Measurements from ENCODE around the gene UBL3. TPM values are rescaled to one million over a fixed set of nuclear protein-coding genes. Genes with fewer than 3 reads are reported as not detected.

The UBL3 gene
- total RNA-seq, 1 donor from 2014 or later = 62.0 TPM

GRCh38 chr13:29763436-29764180, 86.8 kb downstream of the UBL3 start:
- FAIRE-seq = no peak
- DNase-seq (ENCODE audit: low spot score in 2 of 2) = no peak

GRCh38 chr13:29761815-29762214, 88.6 kb downstream of the UBL3 start:
- no peak for FAIRE-seq
- no peak for DNase-seq (ENCODE audit: low spot score in 2 of 2)

DNA sequence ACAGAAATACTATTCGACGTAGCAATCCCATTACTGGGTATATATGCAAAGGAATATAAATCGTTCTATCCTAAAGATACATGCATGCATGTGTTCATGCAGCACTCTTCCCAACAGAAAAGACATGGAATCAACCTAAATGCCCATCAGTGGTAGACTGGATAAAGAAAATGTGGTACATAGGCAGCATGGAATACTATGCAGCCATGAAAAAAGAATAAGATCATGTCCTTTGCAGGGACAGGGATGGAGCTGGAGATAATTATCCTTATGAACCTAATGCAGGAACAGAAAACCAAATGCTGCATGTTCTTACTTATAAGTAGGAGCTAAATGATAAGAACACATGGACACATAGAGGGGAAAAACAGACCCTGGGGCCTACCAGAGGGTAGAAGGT, 89.3 kb downstream of the UBL3 start:
- DNase-seq (ENCODE audit: low spot score in 2 of 2) (no peak), FAIRE-seq (no peak)

DNA sequence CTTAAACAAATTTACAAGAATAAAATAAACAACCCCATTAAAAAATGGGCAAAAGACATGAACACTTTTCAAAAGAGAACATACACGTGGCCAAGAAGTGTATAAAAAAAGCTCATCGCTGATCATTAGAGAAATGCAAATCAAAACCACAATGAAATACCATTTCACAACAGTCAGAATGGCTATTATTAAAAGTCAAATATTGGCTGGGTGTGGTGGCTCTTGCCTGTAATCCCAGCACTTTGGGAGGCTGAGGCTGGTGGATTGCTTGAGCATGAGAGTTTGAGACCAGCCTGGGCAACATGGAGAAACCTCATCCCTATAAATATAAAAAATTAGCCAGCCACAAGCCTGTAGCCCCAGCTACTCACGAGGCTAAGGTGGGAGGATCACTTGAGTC, 89.9 kb downstream of the UBL3 start:
- FAIRE-seq (no peak), DNase-seq (ENCODE audit: low spot score in 2 of 2) (no peak)

DNA sequence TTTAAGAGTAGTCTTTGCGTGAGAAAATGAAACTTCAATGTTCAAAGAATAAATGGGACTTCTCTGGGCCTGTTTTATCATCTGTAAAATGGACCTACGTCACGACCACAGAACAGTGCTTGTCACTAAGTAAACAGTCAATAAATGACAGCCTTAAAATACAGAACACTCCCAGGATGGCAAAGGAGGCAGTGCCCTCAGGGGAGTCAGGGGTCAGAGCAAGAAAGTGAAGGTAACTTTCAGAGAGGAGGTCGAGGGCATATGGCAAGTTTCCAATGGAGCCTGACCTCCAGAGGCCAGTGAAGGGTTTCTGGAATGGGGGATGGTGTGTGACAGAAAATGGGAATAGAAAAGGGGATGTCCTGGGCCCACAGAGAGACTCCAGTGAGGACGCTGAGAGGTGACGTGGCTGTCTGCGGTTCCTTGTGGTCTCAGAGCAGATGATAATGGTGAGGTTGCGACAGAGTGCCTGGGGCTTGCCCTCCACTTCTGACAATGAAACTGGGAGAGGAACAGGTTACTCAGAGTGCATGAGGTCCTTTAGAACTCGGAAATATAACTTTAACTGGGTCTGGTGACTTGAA, 91.8 kb downstream of the UBL3 start:
- DNase-seq (ENCODE audit: low spot score in 2 of 2) (no peak), FAIRE-seq (no peak)

GRCh38 chr13:29756506-29756905, 93.9 kb downstream of the UBL3 start:
- FAIRE-seq = no peak

DNA sequence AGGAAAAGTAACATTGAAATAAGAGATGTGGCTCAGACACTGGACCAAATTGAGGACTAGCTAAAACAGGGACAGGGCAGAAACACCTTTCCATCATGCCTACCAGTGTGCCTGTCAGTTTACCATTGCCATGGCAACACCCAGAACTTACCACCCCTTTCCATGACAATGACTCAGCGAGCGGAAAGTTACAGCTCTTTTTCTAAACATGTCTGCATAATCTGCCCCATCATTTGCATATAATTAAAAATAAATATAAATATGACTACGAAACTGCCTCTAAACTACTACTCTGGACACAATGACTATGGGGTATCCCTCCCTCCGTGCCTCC, 96.0 kb downstream of the UBL3 start:
- FAIRE-seq (no peak), DNase-seq (ENCODE audit: low spot score in 2 of 2) (no peak)

More at GRCh38 chr13:29756506-29756905, 93.9 kb downstream of the UBL3 start:
- DNase-seq (ENCODE audit: low spot score in 2 of 2) = no peak

GRCh38 chr13:29753618-29754472, 96.6 kb downstream of the UBL3 start:
- FAIRE-seq = no peak
- no peak for DNase-seq (ENCODE audit: low spot score in 2 of 2)

GRCh38 chr13:29752175-29752574, 98.2 kb downstream of the UBL3 start:
- FAIRE-seq = no peak

DNA sequence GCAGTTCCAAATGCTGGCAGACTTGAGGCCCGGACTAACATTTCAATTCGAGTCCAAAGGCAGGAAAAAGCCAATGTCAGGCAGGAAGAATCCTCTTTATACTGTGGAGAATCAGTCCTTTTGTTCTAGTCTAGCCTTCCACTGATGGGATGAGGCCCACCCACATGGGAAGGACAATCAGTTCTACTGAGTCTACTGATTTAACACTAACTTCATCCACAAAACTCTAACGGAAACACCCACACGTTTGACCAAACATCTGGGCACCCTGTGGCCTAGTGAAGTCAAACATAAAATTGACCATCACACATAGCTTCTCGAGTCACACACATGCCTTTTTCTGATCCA, 100.3 kb downstream of the UBL3 start:
- FAIRE-seq = no peak
- no peak for DNase-seq (ENCODE audit: low spot score in 2 of 2)

More at GRCh38 chr13:29752175-29752574, 98.2 kb downstream of the UBL3 start:
- no peak for DNase-seq (ENCODE audit: low spot score in 2 of 2)

DNA sequence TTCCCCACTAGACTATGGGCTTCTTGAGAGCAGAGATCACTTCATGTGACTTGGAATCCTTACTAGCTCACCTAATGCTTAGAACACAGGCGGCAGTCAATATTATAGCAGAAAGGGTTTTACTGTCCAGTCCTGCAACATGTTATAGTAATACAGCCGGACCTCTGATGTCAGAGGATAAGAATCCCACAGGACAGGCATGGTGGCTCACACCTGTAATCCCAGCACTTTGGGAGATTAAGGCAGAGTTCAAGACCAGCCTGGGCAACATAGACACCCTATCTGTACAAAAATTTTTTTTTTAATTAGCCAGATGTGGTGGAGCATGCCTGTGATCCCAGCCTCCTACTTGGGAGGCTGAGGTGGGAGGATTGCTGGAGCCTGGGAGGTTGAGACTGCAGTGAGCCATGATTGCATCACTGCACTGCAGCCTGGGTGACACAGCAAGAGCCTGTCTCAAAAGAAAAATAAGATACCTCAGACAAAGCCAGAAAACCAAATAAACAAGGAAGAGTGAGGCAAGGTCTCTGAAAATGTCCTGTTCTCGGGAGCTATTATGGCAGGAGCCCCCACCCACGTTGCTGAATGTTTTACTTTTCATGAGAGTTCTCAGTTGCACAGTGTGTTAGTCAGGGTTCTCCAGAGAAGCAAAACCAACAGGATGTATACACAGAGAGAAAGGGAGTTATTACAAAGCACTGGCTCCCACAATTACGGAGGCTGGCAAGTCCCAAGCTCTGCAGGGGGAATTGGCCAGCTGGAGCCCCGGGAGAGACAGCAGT, 100.8 kb downstream of the UBL3 start:
- FAIRE-seq (no peak), DNase-seq (ENCODE audit: low spot score in 2 of 2) (no peak)

DNA sequence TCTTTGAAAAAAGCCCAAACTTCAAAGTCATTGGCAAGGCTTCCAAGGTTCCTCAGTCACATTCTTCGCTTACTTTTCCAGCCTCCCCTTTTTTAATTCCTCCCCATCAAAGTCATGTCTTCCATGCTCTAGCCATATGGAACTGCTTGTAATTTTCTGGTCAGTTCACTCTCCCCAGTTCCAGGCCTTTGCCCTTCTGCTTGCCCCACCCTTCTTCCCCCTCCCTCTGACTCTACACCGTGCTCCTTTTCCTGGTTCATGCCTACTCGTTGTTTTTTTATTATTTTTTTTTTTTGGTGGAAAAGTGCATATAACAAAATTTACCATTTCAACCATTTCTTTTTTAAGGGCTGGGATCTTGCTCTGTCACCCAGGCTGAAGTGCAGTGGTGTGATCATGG, 102.3 kb downstream of the UBL3 start:
- DNase-seq (ENCODE audit: low spot score in 2 of 2) (no peak), FAIRE-seq (no peak)

DNA sequence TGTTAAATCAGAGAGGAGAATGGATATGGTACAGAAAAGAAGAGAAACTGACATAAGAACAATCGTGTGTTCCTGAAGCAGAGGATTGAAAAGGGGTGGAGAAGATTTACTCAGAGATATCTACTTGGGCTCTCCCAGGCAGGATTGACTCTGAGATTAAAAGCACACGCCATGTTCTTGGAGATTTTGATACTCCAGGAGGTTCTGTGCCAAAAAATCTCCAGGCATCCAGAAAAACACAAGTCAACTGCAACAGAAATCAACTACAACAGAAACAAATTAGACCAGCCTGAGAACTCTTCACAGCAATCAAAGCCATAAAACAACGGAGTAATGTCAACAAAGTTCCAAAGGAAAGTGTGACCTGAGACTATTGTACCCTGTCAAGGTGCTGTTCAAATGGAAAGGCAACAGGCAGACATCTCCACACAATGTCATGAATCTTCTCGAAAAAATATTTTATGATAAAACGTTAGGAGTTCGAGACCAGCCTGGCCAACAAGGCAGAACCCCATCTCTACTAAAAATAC, 104.2 kb downstream of the UBL3 start:
- FAIRE-seq = no peak

GRCh38 chr13:29745704-29746103, 104.7 kb downstream of the UBL3 start:
- FAIRE-seq = no peak
- DNase-seq (ENCODE audit: low spot score in 2 of 2) = no peak

More for the DNA sequence above, 104.2 kb downstream of the UBL3 start:
- DNase-seq (ENCODE audit: low spot score in 2 of 2) = no peak

- no peak for DNase-seq (ENCODE audit: low spot score in 2 of 2)
These were observed 107.1 kb downstream of the UBL3 start for GRCh38 chr13:29743201-29743786.

DNA sequence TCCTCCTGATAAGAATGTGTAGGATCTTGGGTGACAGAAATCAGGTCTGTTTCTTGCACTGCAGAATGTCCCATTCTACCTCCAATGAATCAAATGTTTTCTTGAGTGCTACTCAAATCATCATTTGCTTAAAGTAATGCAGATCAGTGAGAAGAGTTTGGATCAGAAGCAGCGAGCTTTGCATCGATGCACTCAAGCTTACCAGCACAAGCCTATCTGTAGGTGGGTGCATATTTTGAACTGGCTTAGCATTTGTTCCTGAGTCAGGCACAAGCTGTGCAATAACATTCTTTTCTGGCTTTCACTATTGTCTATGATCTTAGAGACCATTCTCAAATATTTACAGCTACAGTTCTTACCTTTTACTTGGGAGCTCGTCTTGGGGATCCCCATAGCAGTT, 109.5 kb downstream of the UBL3 start:
- no peak for FAIRE-seq
- no peak for DNase-seq (ENCODE audit: low spot score in 2 of 2)

More at GRCh38 chr13:29743201-29743786, 107.1 kb downstream of the UBL3 start:
- no peak for FAIRE-seq

DNA sequence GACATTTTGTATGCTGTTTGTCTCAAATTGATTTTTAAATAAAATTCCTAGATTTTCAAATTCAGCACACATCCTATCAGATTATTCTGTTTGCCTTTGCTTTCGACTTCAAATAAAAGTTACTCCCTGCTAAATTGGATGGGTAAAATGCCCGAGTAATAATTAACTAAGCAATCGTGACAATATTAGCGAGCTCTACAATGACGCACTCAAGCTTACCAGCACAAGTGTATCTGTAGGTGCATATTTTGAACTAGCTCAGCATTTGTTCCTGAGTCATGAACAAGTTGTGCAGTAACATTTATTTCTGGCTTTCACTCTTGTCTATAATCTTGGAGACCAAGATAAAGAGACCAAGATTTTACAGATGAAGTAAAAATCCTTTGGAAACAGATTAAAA, 113.4 kb downstream of the UBL3 start:
- no peak for FAIRE-seq

GRCh38 chr13:29733147-29733611, 117.2 kb downstream of the UBL3 start:
- FAIRE-seq = no peak
- no peak for DNase-seq (ENCODE audit: low spot score in 2 of 2)

More for the DNA sequence above, 113.4 kb downstream of the UBL3 start:
- DNase-seq (ENCODE audit: low spot score in 2 of 2) = no peak

DNA sequence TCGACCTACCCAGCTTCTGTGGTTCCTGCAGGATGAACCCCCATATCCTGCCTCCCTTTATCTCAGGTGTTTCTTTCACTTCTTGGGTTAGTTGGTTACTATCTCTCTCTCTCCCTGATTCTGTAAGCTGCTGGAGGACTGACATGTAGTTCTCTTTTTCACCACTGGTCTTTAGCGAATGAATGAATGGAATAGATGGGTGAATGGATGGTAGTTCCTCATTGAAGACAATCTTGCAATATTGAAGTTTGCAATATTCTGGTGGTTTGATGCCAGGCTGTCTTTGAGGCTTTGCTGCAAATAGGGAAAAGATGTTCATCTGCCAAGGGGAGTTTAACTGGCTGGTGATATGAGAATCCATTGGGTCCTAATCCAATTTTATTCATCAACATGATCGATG, 120.2 kb downstream of the UBL3 start:
- no peak for DNase-seq (ENCODE audit: low spot score in 2 of 2)
- FAIRE-seq = no peak

DNA sequence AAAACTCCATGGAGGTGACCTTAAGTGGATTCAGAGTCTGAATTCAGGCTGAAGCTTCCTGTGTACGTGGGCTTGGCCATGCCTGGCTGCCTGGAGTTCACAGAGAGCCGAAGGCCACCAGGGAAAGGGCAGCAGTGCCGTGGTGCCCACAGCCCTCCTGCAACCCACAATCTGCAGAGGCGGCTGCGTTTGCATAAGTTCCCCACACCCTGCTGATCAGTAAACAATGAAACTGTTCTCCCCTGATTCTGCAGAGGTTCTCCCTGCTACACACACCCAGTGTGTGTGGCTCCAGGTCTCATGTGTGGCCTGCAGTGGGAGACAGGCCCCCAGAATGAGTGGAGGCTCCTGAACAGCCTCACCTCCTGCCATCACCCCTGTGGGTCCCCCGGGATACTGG, 128.0 kb downstream of the UBL3 start:
- DNase-seq (ENCODE audit: low spot score in 2 of 2) (no peak), FAIRE-seq (no peak)
